ENCODE measurements around the gene COX20. TPM values are rescaled to one million over a fixed set of nuclear protein-coding genes. Genes with fewer than 3 reads are reported as not detected.

Gene COX20
- total and polyA plus RNA-seq, 2 of the 13 experiments (the other 11 are each of a cell fraction or from before 2014, with no cell fraction given): 34.4 to 95.8 TPM

- TF ChIP-seq, protein P1, sequence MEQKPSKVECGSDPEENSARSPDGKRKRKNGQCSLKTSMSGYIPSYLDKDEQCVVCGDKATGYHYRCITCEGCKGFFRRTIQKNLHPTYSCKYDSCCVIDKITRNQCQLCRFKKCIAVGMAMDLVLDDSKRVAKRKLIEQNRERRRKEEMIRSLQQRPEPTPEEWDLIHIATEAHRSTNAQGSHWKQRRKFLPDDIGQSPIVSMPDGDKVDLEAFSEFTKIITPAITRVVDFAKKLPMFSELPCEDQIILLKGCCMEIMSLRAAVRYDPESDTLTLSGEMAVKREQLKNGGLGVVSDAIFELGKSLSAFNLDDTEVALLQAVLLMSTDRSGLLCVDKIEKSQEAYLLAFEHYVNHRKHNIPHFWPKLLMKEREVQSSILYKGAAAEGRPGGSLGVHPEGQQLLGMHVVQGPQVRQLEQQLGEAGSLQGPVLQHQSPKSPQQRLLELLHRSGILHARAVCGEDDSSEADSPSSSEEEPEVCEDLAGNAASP (CRISPR knock-in tag; IDR thresholded peaks at IDR 0.05; ENCODE audit: borderline replicate concordance): no peak
- no peak; the same call in 1 of the 2 replicates for TF ChIP-seq ZNF629 (CRISPR knock-in tag; conservative IDR thresholded peaks at IDR 0.05)
- TF ChIP-seq KAT7 (CRISPR knock-in tag; IDR thresholded peaks at IDR 0.05; ENCODE audit: borderline replicate concordance): no peak; the same call in 1 of the 2 replicates
- peak; percentile 64; the same call in 1 of the 2 replicates for TF ChIP-seq ZNF431 (CRISPR knock-in tag; IDR thresholded peaks at IDR 0.05; ENCODE audit: borderline replicate concordance, low read depth)
- TF ChIP-seq, protein P2, sequence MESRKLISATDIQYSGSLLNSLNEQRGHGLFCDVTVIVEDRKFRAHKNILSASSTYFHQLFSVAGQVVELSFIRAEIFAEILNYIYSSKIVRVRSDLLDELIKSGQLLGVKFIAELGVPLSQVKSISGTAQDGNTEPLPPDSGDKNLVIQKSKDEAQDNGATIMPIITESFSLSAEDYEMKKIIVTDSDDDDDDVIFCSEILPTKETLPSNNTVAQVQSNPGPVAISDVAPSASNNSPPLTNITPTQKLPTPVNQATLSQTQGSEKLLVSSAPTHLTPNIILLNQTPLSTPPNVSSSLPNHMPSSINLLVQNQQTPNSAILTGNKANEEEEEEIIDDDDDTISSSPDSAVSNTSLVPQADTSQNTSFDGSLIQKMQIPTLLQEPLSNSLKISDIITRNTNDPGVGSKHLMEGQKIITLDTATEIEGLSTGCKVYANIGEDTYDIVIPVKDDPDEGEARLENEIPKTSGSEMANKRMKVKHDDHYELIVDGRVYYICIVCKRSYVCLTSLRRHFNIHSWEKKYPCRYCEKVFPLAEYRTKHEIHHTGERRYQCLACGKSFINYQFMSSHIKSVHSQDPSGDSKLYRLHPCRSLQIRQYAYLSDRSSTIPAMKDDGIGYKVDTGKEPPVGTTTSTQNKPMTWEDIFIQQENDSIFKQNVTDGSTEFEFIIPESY (CRISPR knock-in tag; IDR thresholded peaks at IDR 0.05): 0 out of 2 replicates have a peak, but pooled peaks have one; percentile 25
- TF ChIP-seq, protein P3, sequence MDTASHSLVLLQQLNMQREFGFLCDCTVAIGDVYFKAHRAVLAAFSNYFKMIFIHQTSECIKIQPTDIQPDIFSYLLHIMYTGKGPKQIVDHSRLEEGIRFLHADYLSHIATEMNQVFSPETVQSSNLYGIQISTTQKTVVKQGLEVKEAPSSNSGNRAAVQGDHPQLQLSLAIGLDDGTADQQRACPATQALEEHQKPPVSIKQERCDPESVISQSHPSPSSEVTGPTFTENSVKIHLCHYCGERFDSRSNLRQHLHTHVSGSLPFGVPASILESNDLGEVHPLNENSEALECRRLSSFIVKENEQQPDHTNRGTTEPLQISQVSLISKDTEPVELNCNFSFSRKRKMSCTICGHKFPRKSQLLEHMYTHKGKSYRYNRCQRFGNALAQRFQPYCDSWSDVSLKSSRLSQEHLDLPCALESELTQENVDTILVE (CRISPR knock-in tag; IDR thresholded peaks at IDR 0.05): peak; percentile 79
- no peak for TF ChIP-seq ZNF484 (CRISPR knock-in tag; IDR thresholded peaks at IDR 0.05; ENCODE audit: borderline replicate concordance, low read depth)
- TF ChIP-seq TCF7 (IDR thresholded peaks at IDR 0.05; ENCODE audit: low read depth): peak; percentile 18; the same call in 1 of the 2 replicates
- no peak for TF ChIP-seq HINFP (CRISPR knock-in tag; IDR thresholded peaks at IDR 0.05; ENCODE audit: low read depth)
- TF ChIP-seq, protein P4, sequence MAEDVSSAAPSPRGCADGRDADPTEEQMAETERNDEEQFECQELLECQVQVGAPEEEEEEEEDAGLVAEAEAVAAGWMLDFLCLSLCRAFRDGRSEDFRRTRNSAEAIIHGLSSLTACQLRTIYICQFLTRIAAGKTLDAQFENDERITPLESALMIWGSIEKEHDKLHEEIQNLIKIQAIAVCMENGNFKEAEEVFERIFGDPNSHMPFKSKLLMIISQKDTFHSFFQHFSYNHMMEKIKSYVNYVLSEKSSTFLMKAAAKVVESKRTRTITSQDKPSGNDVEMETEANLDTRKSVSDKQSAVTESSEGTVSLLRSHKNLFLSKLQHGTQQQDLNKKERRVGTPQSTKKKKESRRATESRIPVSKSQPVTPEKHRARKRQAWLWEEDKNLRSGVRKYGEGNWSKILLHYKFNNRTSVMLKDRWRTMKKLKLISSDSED (CRISPR knock-in tag; IDR thresholded peaks at IDR 0.05): no peak; the same call in 1 of the 2 replicates
- no peak for TF ChIP-seq ZBTB10 (CRISPR knock-in tag; IDR thresholded peaks at IDR 0.05; ENCODE audit: borderline replicate concordance)
- TF ChIP-seq ELF4 (CRISPR knock-in tag; IDR thresholded peaks at IDR 0.05; ENCODE audit: borderline replicate concordance): 0 out of 2 replicates have a peak, but pooled peaks have one; percentile 63
- TF ChIP-seq, protein P5, sequence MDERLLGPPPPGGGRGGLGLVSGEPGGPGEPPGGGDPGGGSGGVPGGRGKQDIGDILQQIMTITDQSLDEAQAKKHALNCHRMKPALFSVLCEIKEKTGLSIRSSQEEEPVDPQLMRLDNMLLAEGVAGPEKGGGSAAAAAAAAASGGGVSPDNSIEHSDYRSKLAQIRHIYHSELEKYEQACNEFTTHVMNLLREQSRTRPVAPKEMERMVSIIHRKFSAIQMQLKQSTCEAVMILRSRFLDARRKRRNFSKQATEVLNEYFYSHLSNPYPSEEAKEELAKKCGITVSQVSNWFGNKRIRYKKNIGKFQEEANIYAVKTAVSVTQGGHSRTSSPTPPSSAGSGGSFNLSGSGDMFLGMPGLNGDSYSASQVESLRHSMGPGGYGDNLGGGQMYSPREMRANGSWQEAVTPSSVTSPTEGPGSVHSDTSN (CRISPR knock-in tag; IDR thresholded peaks at IDR 0.05): no peak
- TF ChIP-seq NCOA1 (CRISPR knock-in tag; IDR thresholded peaks at IDR 0.05): no peak
- TF ChIP-seq HNRNPL (IDR thresholded peaks at IDR 0.05; ENCODE audit: low read depth, low read length): 0 out of 2 replicates have a peak, but pooled peaks have one; percentile 13
Observed at GRCh38 chr1:244835276-244836134, at the start of gene COX20 (continued).

All from HepG2 (cell line).